K562 (cell line): Measurements from ENCODE around the gene SECISBP2. TPM values are rescaled to one million over a fixed set of nuclear protein-coding genes. Genes with fewer than 3 reads are reported as not detected.

ENCODE experiments used
- BACH1 ChIP-seq: fragments of 200-800 bp; sonication (Bioruptor generic); IDR thresholded peaks from 2 replicates; pipeline ENCODE4 v1.6.1; 2016; ENCODE audit warnings: missing genetic modification characterization, missing compliant biosample characterization
- BRD4 ChIP-seq: fragments of 200-600 bp; sonication (generic); IDR thresholded peaks from 2 replicates; pipeline ENCODE4 v1.6.1; 2017; ENCODE audit warnings: inconsistent platforms
- CREM ChIP-seq: IDR thresholded peaks from 2 replicates; pipeline ENCODE4 v1.6.1; 2014; ENCODE audit warnings: antibody characterized with exemption, low read depth
- ELF4 ChIP-seq: fragments of 450-650 bp; formaldehyde crosslinking; IDR thresholded peaks from 2 replicates; pipeline ENCODE4 v1.4.0; 2022; ENCODE audit warnings: missing genetic modification characterization
- EP300 ChIP-seq: IDR thresholded peaks from 2 replicates; pipeline ENCODE4 v1.6.1; 2012; ENCODE audit warnings: low read length, improper control_type of control experiment
- GTF2A2 ChIP-seq: IDR thresholded peaks from 2 replicates; pipeline ENCODE4 v1.6.1; 2016; ENCODE audit warnings: mild to moderate bottlenecking, missing genetic modification characterization, missing compliant biosample characterization
- KDM1A ChIP-seq, 2 experiments: fragments of 450-650 bp; IDR thresholded peaks; 2 replicates each; pipeline ENCODE4 v1.6.1; 2016; ENCODE audit warnings: mild to moderate bottlenecking in 2 of 2
- LCOR ChIP-seq: sonication (generic); formaldehyde crosslinking; IDR thresholded peaks from 2 replicates; pipeline ENCODE4 v1.8.0; 2022; ENCODE audit warnings: mild to moderate bottlenecking, missing genetic modification reagents
- MYC ChIP-seq, 2 experiments: fragments of 250-450 bp in 1 of 2; sonication (Bioruptor Pico) in 1 of 2; IDR thresholded peaks; 2 replicates each; pipeline versions ENCODE4 v1.5.1 to v1.6.1; 2012 to 2021; ENCODE audit warnings: low read depth in 2 of 2, borderline replicate concordance in 1 of 2, improper control_type of control experiment in 1 of 2, low read length in 1 of 2, mild to moderate bottlenecking in 1 of 2, moderate library complexity in 1 of 2
- NONO ChIP-seq, 2 experiments: fragments of 200-400 bp in 1 of 2; fragments of 450-650 bp in 1 of 2; formaldehyde crosslinking in 1 of 2; IDR thresholded peaks; 2 replicates each; pipeline ENCODE4 v1.6.1; 2017; ENCODE audit warnings: low read depth in 2 of 2, mild to moderate bottlenecking in 2 of 2, moderate library complexity in 2 of 2, low read length in 1 of 2
- OTX1 ChIP-seq: fragments of 450-650 bp; formaldehyde crosslinking; IDR thresholded peaks from 2 replicates; pipeline ENCODE4 v1.4.0; 2022; ENCODE audit warnings: mild to moderate bottlenecking
- PML ChIP-seq: IDR thresholded peaks from 2 replicates; pipeline ENCODE4 v1.6.1; 2012; ENCODE audit warnings: low read length, inconsistent platforms
- POLR2A ChIP-seq: fragments of 450-650 bp; conservative IDR thresholded peaks from 2 replicates; pipeline ENCODE4 v1.6.1; 2016
- POLR2AphosphoS5 ChIP-seq: IDR thresholded peaks from 2 replicates; pipeline ENCODE4 v1.6.1; 2011; ENCODE audit warnings: mild to moderate bottlenecking, low read depth, low read length, moderate library complexity; ENCODE audit not compliant: control insufficient read depth, insufficient read depth
- SMARCE1 ChIP-seq: fragments of 450-650 bp; IDR thresholded peaks from 2 replicates; pipeline ENCODE4 v1.7.1; 2016; ENCODE audit warnings: mild to moderate bottlenecking
- VEZF1 ChIP-seq: fragments of 200-800 bp; sonication (Bioruptor generic); IDR thresholded peaks from 2 replicates; pipeline ENCODE4 v1.6.1; 2017; ENCODE audit warnings: missing genetic modification characterization, missing compliant biosample characterization
- ZNF224 ChIP-seq: sonication (generic); formaldehyde crosslinking; IDR thresholded peaks from 2 replicates; pipeline ENCODE4 v1.8.0; 2022; ENCODE audit warnings: mild to moderate bottlenecking, missing genetic modification reagents
- ZNF253 ChIP-seq: fragments of 250-450 bp; sonication (Bioruptor Pico); conservative IDR thresholded peaks from 2 replicates; pipeline ENCODE4 v1.6.1; 2021; ENCODE audit warnings: mild to moderate bottlenecking
- ZNF592 ChIP-seq: fragments of 450-650 bp; IDR thresholded peaks from 2 replicates; pipeline ENCODE4 v1.6.1; 2017; ENCODE audit warnings: antibody characterized with exemption, mild to moderate bottlenecking
- ZNF79 ChIP-seq: fragments of 250-450 bp; sonication (Bioruptor Pico); IDR thresholded peaks from 2 replicates; pipeline ENCODE4 v1.4.0; 2020; ENCODE audit warnings: low read depth, mild to moderate bottlenecking, moderate library complexity
- polyA plus RNA-seq, 8 experiments: library from polyadenylated mRNA; depleted of rRNA in 4 of 8; stranded (reverse) in 5 of 8; unstranded in 3 of 8; fragments of >200 nt; fragmentation: Nextera tagmentation in 2 of 8; fragmentation: Illumina TruSeq in 1 of 8; extraction: Ambion mirVana in 2 of 8; extraction: Trizol in 1 of 8; gene quantifications; 2 replicates each; pipeline versions ENCODE4 v1.2.1 to v1.2.3, GENCODE V29; 2011 to 2014; ENCODE audit warnings: inconsistent platforms in 1 of 8, missing spikeins in 1 of 8
- total RNA-seq, 7 experiments: library from RNA; depleted of rRNA in 6 of 7; stranded (reverse); fragments of >200 nt in 6 of 7; fragmentation: Illumina TruSeq in 2 of 7; extraction: Trizol in 2 of 7; gene quantifications; 2 replicates each; pipeline versions ENCODE4 v1.2.1 to v1.2.3, GENCODE V29; 2011 to 2021; ENCODE audit warnings: low replicate concordance in 1 of 7
- TF ChIP-seq, protein P1 (sequence below): fragments of 200-800 bp; sonication (Bioruptor generic); IDR thresholded peaks from 2 replicates; pipeline ENCODE4 v1.6.1; 2017; ENCODE audit warnings: missing genetic modification characterization, missing compliant biosample characterization

The SECISBP2 gene
- total and polyA plus RNA-seq, 9 of the 15 experiments (the other 6 are each of a cell fraction or from before 2014, with no cell fraction given), result 3.2 to 41.6 (median 26.1) TPM

DNA sequence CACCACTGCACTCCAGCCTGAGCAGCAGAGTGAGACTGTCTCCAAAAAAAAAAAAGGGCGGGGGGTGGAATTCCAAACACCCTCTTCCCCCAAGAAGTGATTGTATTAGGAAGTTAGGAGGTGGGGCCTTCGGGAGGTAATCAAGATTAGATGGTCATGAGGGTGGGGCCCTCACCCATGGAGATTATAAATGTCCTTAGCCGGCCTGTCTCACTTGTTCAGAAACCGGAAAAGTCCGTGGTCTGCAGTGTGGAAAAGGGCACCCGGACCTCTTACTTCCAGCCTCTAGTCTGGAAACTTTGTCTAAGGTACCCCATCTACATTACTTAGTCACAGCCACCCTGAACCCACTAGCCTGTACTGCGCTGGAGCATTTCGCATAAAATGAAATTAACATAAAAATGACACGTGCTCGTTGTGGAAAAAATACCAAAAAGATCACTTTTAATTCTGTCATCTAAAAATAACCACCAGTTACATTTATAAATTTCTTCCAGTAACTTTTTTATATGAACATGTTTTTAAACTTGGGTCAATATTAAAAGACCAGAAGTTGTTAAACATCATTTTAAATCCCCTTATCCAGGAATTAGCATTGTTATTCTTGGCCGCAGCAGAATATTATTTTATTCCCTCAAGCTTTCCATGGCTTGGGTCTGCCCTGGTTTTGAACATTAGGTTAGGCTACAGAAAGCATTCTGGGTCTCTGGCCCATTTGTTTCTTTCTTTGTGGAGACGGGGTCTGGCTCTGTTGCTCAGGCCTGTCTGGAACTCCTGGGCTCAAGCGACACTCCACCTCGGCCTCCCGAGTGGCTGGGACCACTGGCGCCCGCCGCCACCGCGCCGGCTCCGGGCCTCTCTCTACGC lies 8.5 kb upstream of the SECISBP2 start (continued):
- peak; percentile 91 for TF ChIP-seq POLR2A
- TF ChIP-seq BRD4, result peak; percentile 98
- TF ChIP-seq OTX1 (CRISPR knock-in tag), result 0 out of 2 replicates have a peak, but pooled peaks have one; percentile 25
- TF ChIP-seq VEZF1, result peak; percentile 84
- 0 out of 2 replicates have a peak, but pooled peaks have one; percentile 6 for TF ChIP-seq CREM
- peak; percentile 79; the same call in 1 of the 2 replicates for TF ChIP-seq PML
- TF ChIP-seq GTF2A2 (tag), result peak; percentile 22; the same call in 1 of the 2 replicates
- 0 out of 2 replicates have a peak, but pooled peaks have one; percentile 36 for TF ChIP-seq MYC (IDR thresholded peaks at IDR 0.05; ENCODE audit: low read depth, low read length)
- no peak for TF ChIP-seq MYC (CRISPR knock-in tag; IDR thresholded peaks at IDR 0.05; ENCODE audit: borderline replicate concordance, low read depth)
- TF ChIP-seq ZNF79 (CRISPR knock-in tag), result no peak
- TF ChIP-seq EP300, result 0 out of 2 replicates have a peak, but pooled peaks have one; percentile 11
- TF ChIP-seq ZNF253 (CRISPR knock-in tag), result no peak
- TF ChIP-seq KDM1A (IDR thresholded peaks at IDR 0.05), result no peak
- peak; percentile 89 for TF ChIP-seq POLR2AphosphoS5
- TF ChIP-seq SMARCE1, result 0 out of 2 replicates have a peak, but pooled peaks have one; percentile 12
- TF ChIP-seq ZNF224 (CRISPR knock-in tag), result no peak
- TF ChIP-seq, protein P1, sequence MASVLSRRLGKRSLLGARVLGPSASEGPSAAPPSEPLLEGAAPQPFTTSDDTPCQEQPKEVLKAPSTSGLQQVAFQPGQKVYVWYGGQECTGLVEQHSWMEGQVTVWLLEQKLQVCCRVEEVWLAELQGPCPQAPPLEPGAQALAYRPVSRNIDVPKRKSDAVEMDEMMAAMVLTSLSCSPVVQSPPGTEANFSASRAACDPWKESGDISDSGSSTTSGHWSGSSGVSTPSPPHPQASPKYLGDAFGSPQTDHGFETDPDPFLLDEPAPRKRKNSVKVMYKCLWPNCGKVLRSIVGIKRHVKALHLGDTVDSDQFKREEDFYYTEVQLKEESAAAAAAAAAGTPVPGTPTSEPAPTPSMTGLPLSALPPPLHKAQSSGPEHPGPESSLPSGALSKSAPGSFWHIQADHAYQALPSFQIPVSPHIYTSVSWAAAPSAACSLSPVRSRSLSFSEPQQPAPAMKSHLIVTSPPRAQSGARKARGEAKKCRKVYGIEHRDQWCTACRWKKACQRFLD (CRISPR knock-in tag), result 0 out of 2 replicates have a peak, but pooled peaks have one; percentile 18
- TF ChIP-seq BACH1 (tag), result 0 out of 2 replicates have a peak, but pooled peaks have one; percentile 11
- no peak for TF ChIP-seq LCOR (CRISPR knock-in tag)
- TF ChIP-seq ELF4 (CRISPR knock-in tag), result no peak
- 0 out of 4 replicates have a peak, but pooled peaks of 1 of the 2 experiments have one; percentile 24 for TF ChIP-seq NONO (IDR thresholded peaks at IDR 0.05; ENCODE audit: low read depth in 2 of 2, low read length in 1 of 2)
- TF ChIP-seq ZNF592, result 0 out of 2 replicates have a peak, but pooled peaks have one; percentile 22
